ENCODE measurements around the gene SV2C. TPM values are rescaled to one million over a fixed set of nuclear protein-coding genes. Genes with fewer than 3 reads are reported as not detected.

The SV2C gene
- total and polyA plus RNA-seq, 2 of the 13 experiments (the other 11 are each of a cell fraction or from before 2014, with no cell fraction given): not detected

DNA sequence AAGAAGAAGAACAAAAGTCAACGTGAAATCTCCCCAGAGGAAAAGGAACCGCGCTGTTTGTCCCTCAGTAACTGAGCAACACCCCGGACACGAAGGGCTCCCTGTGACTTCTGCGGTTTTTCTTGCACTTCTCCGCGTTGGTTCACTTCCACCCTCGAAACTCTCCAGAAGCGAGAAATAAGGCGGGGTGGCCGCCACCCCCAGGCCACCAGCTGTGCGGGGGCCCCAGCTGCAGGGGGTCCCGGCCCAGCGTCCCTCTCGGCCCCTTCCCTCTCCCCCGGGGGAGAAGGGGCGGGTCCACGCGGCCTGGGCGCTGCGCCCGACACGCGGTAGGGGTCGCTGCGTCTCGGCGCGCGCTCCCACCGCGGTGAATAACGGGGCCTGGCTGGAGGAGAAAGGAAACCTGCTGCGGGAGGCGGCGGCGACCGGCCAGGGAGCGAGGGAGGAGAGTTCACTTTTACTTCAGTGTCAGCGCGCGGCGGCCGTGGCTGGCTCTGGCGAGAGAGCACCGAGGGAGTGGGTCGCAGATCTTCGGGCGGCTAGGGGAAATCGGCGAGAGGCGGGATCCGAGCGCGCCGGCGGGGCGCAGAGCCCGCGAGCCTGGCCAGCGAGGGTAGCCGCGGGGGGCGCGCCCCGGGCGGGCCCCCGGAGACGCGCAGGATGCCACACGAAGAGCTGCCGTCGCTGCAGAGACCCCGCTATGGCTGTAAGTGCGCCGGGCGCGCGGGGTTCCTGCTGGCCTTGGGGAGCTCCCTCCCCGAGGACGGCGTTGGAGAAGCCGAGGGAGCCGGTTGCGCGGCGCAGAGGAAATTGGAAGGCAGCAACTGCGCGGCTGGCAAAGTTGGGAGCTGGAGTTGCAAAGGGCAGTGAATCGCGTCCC is 319.9 kb downstream of the SV2C start, which contains the start of gene IQGAP2 (continued):
- no peak for TF ChIP-seq ZNF503 (CRISPR knock-in tag; IDR thresholded peaks at IDR 0.05)
- TF ChIP-seq SNAPC4 (CRISPR knock-in tag; IDR thresholded peaks at IDR 0.05): no peak; the same call in 1 of the 2 replicates
- no peak for TF ChIP-seq DPF2 (CRISPR knock-in tag; IDR thresholded peaks at IDR 0.05; ENCODE audit: borderline replicate concordance, low read depth)
- TF ChIP-seq DNMT1 (CRISPR knock-in tag; IDR thresholded peaks at IDR 0.05): peak; percentile 92; the same call in 1 of the 2 replicates
- TF ChIP-seq ZNF646 (CRISPR knock-in tag; IDR thresholded peaks at IDR 0.05): no peak
- TF ChIP-seq MZF1 (CRISPR knock-in tag; IDR thresholded peaks at IDR 0.05; ENCODE audit: borderline replicate concordance): no peak
- TF ChIP-seq ZSCAN29 (CRISPR knock-in tag; conservative IDR thresholded peaks at IDR 0.05): peak; percentile 90
- TF ChIP-seq, protein P1, sequence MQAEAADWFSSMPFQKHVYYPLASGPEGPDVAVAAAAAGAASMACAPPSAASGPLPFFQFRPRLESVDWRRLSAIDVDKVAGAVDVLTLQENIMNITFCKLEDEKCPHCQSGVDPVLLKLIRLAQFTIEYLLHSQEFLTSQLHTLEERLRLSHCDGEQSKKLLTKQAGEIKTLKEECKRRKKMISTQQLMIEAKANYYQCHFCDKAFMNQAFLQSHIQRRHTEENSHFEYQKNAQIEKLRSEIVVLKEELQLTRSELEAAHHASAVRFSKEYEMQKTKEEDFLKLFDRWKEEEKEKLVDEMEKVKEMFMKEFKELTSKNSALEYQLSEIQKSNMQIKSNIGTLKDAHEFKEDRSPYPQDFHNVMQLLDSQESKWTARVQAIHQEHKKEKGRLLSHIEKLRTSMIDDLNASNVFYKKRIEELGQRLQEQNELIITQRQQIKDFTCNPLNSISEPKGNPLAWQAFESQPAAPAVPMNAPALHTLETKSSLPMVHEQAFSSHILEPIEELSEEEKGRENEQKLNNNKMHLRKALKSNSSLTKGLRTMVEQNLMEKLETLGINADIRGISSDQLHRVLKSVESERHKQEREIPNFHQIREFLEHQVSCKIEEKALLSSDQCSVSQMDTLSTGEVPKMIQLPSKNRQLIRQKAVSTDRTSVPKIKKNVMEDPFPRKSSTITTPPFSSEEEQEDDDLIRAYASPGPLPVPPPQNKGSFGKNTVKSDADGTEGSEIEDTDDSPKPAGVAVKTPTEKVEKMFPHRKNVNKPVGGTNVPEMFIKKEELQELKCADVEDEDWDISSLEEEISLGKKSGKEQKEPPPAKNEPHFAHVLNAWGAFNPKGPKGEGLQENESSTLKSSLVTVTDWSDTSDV (CRISPR knock-in tag; IDR thresholded peaks at IDR 0.05): no peak
- TF ChIP-seq, protein P2, sequence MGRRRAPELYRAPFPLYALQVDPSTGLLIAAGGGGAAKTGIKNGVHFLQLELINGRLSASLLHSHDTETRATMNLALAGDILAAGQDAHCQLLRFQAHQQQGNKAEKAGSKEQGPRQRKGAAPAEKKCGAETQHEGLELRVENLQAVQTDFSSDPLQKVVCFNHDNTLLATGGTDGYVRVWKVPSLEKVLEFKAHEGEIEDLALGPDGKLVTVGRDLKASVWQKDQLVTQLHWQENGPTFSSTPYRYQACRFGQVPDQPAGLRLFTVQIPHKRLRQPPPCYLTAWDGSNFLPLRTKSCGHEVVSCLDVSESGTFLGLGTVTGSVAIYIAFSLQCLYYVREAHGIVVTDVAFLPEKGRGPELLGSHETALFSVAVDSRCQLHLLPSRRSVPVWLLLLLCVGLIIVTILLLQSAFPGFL (CRISPR knock-in tag; IDR thresholded peaks at IDR 0.05): no peak
